Metanephros (tissue), 1 donor: ENCODE results near the gene INTS1. TPM values are rescaled to one million over a fixed set of nuclear protein-coding genes. Genes with fewer than 3 reads are reported as not detected.

Experiments used
- total RNA-seq: library from RNA; depleted of rRNA; stranded (reverse); fragments of >200 nt; gene quantifications from one replicate; pipeline ENCODE4 v1.2.3, GENCODE V29; 2014

The INTS1 gene
- 79.2 TPM for total RNA-seq

GRCh38 chr7:1503816-1504775 lies at the start of gene INTS1:
Gene INTS1 (minus strand): TSS chr7:1504389. CDS start chr7:1503960, 429 bp downstream.

GRCh38 chr7:1458683-1459511 lies 45.3 kb downstream of the INTS1 start, which contains the start of gene MICALL2:
Gene MICALL2 (minus strand): TSS chr7:1459470. CDS start chr7:1459326, 144 bp downstream.

Other genes with a start within 250 kb of the INTS1 start
- 13.5 TPM for gene MICALL2, start 44.9 kb downstream of the INTS1 start, total RNA-seq
- gene MAFK, start 26.3 kb upstream of the INTS1 start, total RNA-seq = 18.9 TPM
- gene TMEM184A, start 51.8 kb upstream of the INTS1 start, total RNA-seq = 9.8 TPM
- 22.7 TPM for gene PSMG3, start 65.6 kb upstream of the INTS1 start, total RNA-seq
- gene ELFN1, start 165.9 kb upstream of the INTS1 start, total RNA-seq = 21.7 TPM